ENCODE results near the gene PPP4R4.
"Not testable (repeated sequence)": the region's sequence is repeated elsewhere in the genome, so short reads cannot be mapped to it uniquely, and the experiment has no call there.

The PPP4R4 gene

DNA sequence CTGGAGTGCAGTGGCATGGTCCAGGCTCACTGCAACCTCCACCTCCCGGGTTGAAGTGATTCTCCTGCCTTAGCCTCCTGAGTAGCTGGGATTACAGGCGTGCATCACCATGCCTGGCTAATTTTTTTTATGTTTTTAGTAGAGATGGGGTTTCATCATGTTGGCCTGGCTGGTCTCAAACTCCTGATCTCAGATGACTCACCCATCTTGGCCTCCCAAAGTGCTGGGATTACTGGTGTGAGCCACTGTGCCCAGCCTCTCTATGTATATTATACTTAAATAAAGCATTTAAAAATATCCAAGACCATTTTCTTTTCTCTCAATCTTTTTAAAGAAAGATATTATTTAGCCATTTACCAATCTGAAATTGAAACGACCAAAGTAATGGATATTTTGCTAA lies 90.1 kb downstream of the PPP4R4 start:
- in situ Hi-C loops (cut with MboI; ENCODE audit: low sequenced_read_pairs) = not testable (repeated sequence)

DNA sequence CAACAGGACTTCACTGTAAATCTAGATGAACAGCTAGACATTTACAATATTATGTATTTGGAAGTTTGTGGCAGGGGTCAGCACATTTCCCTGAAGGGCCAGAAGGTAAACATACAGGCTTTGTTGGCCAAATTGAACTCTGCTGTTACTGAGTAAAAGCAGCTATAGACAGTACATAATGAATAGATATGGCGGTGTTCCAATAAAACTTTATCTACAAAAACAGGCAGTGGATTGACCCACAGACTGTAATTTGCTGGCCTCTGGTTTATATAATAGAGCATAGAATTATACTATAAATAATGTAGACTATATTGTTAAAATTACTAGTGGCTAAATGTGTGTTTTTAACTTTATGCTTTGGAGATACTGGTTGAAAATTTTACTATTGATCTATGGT lies 93.2 kb downstream of the PPP4R4 start:
- in situ Hi-C loops (cut with MboI; ENCODE audit: low sequenced_read_pairs) = no loop called here

DNA sequence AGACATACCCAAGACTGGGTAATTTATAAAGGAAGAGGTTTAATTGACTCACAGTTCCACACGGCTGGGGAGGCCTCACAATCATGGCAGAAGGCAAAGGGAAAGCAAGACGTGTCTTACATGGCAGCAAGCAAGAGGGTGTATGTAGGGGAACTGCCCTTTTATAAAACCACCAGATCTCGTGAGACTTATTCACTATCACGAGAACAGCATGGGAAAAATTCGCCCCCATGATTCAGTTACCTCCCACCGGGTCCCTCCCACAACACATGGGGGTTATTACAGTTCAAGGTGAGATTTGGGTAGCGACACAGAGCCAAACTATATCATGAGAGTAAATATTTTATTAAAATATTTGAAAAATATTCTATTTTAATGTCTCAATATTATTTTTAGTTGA lies 94.5 kb downstream of the PPP4R4 start:
- in situ Hi-C loops (cut with MboI; ENCODE audit: low sequenced_read_pairs) = not testable (repeated sequence)

DNA sequence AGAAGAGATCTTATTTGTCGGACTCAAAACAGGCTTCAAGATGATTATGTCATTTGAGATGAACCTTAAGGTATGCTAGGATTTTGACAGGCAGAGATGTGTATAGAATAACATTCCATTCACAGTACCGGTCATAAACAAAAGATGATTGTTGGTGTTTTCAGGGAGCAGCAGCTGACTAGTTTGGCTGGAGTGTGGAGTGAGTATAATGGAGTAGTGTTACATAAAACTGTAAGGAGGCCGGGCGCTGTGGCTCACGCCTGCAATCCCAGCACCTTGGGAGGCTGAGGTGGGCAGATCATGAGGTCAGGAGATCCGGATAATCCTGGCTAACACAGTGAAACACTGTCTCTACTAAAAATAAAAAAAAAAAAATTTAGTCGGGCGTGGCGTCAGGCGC lies 95.0 kb downstream of the PPP4R4 start:
- in situ Hi-C loops (cut with MboI; ENCODE audit: low sequenced_read_pairs) = no loop called here

DNA sequence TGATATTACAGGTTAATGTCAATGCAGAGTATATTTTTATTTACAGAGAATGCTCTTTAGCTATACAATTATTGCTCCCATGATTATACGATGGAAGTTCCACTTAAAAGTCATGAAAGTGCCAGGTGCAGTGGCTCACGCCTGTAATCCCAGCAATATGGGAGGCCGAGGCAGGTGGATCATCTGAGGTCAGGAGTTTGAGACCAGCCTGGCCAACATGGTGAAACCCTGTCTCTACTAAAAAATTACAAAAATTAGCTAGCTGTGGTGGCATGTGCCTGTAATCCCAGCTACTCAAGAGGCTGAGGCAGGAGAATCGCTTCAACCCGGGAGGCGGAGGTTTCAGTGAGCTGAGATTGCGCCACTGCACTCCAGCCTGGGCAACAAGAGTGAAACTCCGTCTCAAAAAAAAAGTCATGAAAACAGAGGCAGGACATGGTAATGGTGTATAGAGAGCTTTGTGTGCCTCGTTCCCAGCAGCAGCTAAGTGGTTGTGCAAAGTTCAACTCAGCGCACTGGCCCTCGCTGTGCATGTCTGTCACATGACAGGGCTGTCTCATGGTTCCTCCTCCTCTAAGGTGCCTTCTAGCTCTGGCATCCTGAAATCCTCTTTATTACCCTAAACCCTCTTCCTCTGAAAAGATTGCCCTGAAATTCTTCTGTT lies 102.9 kb downstream of the PPP4R4 start:
- in situ Hi-C loops (cut with MboI; ENCODE audit: low sequenced_read_pairs) = not testable (repeated sequence)

DNA sequence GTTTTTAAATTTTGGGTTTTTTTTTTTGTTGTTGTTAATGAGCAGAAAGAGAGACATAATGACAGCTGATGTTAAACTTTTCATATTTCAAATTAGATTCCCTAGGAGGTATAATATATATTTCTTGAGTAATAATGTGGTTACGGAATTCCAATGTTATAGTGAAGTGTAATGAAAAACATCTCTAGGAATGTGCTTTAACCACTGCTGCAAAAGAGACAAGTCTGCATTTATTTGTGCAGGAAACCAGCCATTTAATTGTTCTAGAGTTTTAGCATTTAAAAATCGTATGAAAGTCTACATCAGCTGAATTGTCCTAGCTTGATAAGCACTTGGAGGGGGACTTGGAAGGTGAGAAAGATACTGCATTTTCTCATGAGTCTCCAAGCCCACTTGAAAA lies 104.6 kb downstream of the PPP4R4 start:
- in situ Hi-C loops (cut with MboI; ENCODE audit: low sequenced_read_pairs) = no loop called here

DNA sequence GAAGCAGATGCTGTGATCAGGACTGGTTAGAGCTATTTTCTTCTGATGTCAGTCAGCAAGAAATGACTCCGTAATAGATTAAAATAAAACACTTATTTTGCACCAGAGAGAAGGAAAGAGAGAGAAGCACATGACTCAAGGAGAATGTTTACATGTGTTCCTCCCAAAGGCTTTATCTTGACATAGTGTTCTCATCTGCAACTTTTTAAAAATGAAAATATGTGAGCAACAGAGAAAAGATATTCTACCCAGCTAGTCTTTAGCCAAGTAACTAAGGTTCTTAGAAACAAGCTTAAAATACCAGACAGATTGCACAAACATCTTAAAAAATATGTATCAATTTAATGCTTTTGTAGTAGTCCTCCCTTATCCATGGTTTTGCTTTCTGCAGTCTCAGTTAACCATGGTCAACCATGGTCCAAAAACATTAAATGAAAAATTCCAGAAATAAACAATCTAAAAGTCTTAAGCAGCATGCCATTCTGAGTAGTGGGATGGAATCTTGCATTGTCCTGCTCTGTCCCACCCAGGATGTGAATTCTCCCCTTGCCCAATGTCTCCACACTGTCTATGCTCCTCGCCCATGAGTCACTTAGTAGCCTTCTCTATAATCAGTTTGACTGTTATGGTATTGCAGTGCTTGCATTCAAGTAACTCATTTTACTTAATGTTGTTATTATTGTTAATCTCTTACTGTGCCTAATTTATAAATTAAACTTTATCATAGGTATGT lies 109.0 kb downstream of the PPP4R4 start:
- in situ Hi-C loops (cut with MboI; ENCODE audit: low sequenced_read_pairs) = no loop called here

DNA sequence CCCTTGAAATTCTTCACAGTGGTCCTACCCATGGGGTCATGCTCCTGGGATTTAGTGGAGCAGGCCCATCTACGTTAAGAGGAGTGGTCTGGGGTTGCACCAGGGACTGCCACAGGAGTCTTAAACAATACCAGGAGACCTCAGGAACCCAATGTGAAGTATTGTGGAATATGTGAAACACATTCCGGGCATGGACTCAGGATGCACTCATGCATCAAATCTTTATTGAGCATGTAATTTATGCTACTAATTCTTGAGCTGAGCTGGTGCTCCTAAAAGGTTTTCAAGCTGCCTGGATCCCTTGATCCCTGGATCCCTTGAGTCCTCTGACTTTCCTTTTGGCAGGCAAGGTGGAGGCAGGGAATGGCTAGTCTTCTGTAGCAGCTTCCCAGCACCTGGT lies 110.1 kb downstream of the PPP4R4 start:
- in situ Hi-C loops (cut with MboI; ENCODE audit: low sequenced_read_pairs) = no loop called here

DNA sequence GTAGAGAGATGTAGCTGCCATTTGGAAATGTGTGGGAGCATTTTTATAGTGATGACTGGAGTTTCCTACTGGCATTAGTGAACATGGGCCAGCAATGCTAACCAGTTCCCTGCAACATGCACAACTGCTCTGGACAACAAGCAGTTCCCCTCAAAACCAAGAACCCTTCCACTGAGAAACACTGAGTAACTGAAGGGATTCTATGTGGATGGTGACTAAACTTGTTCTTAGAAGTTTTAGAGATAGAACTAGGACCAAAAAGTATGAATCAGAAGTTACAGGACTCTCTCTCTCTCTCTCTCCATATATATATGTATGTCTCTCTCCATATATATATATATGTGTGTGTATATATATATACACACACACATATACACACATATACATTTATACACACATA lies 111.0 kb downstream of the PPP4R4 start:
- in situ Hi-C loops (cut with MboI; ENCODE audit: low sequenced_read_pairs) = no loop called here

DNA sequence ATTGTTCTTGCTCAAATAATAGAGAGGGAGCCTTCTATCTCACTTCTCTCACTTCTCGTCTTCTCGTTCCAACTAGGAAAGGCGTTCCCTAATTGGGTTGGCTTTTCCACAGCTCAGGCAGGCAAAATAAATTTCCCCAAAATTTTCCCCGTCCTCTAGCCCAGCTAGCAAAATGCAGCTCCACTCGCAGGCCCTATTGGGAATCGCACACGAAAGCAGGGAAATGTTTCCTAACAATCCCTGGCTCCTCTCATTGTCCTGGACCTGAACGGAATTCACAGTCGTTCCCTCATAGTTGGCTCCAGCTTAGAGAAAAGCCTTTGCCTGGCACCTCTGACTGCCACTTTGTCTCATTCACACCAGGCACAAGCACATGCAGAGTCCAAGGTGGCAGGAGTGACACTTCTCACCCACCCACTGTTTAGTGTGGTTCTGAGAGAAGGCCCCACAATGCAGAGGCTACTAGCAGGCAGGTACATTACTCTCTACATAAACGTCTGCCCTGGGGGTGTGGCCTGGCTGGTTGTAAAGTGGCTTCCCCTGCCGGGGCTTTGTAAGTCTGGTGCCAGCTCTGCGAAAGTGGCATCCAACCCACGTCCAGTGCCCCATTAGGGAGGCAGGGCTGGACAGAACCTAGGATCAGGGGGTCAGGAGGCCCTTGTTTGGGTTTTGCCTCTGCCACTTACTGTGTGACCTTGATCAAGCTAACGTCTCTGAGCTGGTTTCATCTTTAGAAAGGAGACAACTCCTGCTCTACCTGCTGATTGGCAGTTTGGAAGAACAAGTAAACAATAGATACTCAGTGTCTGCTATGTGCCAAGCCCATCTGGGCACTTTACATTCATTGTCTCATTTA lies 114.7 kb downstream of the PPP4R4 start:
- in situ Hi-C loops (cut with MboI; ENCODE audit: low sequenced_read_pairs) = no loop called here

DNA sequence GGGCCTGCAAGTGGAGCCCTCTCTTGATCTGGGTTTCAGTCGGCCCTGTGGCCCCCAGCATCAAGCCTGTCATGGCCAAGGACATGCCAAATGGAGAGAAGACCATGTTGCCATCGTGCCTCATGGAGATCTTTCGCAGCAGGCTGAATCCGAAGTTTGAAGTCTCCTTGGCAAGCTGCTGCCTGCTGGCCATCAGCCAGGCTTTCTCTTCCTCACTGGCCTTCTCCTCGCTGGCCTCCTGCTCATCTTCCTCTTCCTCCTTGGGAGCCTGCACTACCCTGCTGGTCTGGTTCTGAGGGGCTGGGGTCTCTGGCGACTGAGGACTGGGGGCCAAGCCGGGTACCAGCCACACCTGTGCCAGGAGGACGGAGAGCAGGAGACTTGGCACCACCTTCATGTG lies 116.1 kb downstream of the PPP4R4 start:
- in situ Hi-C loops (cut with MboI; ENCODE audit: low sequenced_read_pairs) = no loop called here

DNA sequence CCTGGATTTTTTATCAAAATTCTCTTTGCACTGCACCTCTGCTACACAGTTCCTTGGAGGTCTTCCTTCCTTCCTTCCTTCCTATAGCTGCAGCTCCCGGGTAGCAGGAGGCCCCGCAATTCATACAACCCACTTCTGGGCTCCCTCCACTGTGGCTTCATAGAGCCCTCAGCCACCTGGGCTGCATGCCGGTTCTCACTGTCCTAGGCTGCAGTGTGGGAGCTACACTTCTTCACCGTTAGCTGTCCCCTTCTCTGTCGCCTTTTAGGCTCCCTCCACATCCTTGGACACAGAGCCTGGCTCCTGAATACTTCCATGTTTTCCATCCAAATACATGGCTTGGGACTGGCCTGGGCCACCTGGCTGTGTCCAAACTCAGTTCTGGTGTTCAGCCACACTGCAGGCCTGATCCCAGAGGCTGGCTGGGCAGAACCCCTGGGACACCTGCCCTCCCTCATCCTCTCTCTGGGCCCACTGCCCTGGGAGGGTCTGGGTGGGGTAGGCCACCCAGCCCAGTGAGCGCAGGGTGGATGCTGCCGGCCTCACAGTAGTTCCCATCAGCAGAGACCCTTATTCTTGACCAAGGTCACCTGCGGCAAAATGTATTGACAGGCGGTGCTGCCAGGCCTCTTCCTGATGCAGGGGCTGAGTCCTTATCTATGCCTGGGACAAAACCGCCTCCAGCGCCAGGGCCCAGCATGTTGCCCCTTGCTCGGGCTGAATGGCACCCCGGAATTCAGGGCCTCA lies 117.2 kb downstream of the PPP4R4 start:
- in situ Hi-C loops (cut with MboI; ENCODE audit: low sequenced_read_pairs) = no loop called here

DNA sequence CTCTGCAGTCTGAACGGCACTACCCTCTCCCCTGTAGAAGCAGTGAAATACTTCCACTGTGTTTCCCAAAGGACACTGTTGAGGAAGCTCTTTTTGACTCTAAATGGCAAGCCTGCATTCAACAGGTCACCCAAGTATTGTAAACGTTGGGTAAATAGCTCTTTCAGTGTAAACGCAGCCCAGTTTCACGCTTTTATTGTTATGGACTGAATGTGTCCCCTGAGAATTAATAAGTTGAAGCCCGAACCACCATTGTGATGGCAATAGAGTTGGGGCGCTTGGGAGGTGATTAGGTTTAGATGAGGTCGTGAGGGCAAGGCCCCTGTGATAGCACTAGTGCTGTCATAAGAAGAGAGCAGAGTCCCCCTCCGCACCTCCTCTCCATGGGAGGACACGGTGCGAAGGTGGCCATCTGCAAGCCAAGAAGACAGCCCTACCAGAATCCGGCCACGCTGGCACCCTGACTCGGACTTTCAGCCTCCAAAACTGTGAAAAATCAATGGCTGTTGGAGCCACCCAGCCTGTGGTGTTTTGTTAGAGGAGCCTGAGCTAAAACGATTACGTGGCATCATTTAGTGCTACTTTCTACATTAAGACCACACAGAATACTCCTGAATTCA lies 117.9 kb downstream of the PPP4R4 start:
- in situ Hi-C loops (cut with MboI; ENCODE audit: low sequenced_read_pairs) = no loop called here

DNA sequence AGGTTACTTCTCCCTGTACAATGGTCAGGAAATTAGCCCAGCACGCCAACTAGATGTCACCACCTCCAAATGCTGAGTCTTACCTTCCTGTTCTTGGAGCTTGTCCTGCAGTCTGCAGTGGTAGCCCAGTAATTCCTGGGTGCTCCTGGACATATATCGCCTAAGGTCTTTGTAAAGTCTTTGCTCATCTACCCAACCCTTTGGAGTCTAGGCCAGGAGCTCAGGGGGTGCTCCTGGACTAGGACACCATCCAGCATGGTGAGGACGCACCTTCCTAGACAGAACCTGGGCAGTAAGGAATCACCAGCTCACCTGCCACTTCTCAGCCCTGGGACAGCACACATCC lies 118.4 kb downstream of the PPP4R4 start:
- in situ Hi-C loops (cut with MboI; ENCODE audit: low sequenced_read_pairs) = no loop called here

DNA sequence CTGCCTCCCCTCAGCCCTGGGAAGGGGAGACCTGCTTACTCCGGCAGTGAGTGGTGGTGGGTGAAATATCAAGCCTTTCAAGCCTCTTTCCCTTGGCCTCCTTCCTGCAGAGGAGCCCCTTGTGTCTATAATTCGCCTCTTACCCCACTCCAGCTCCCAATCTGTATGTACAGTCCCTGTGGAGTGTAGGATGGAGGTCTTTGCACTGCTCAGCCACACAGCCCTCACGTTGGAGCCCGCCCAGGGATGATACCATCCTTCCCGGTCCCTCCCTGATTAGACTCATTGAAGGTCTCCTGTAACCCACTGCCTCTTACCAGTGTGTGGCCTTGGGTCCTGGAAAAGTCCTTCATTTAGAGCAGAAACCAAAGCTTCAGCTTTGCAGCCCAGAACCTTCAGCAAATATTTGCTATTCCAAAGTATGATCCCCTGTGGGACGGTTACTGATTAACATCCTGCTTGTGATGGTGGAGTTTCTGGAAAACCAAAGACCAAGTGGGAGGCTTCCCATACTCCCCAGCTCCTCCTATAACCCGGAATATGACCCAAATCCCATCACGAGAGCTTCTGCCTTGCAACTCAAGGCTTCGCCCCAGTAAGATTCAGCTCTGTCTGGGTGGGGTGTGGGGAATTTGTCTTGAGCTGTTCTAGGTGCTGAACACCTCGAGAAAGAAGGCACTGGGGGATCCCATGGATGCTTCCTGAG lies 118.9 kb downstream of the PPP4R4 start, which contains the start of gene SERPINA10:
SERPINA10 (minus strand) TSS at position 397 of the 706 bp plus-strand sequence. CDS start 2,675 bp downstream, outside the sequence.
- in situ Hi-C loops (cut with MboI; ENCODE audit: low sequenced_read_pairs) = no loop called here

DNA sequence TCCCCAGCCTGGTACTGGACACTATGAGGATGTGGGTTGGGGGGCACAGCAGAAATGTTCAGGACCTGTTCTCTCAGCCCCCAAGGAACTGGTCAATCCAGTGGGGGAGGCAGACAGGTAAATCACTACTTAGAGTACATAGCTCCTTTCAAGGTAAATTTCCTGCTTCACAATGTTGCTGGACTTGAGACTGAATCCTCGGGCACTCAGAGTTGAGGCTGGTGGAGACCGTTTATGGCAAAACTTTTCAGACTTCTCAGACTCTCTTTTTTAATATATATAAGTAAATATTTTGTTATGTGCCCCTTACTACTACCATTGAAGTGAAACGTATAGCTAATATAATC lies 119.4 kb downstream of the PPP4R4 start:
- in situ Hi-C loops (cut with MboI; ENCODE audit: low sequenced_read_pairs) = no loop called here

DNA sequence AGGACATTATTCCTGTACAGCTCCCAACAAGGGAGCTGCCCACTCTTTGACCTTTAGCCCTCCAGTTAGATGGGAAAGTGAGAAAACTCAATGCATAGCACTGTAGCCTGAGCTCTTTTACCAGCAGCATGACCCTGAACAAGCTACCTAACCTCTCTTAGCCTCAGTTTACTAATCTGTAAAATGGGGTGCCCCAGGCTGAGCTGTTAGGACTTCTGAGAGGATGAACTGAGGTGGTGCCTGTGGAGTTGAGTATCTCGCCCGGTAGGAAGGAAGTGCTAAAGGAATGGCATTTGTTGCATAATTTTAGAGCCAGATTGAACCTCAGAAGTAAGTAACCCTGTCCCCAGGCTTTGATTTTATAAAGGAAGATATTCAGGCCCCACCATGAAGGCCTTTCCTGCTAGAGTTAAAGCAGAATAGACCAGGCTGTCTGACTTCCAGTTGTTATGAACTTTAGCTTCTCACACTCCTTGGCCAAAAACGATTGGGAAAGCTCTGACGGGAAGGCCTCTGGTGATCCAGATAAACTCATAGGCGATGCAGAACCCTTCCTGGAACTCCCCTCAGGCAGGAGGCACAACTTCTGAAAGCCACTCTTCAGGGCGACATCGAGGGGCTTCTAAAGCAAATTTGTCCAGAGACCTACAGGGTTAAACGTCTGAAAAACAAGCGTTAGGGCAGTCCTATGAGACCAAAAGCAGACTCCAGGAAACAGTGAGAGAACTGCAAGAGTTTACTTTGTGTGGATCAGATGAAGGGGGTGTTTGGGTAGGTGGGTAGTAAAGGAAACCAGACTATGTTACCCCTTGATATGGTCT lies 121.4 kb downstream of the PPP4R4 start:
- in situ Hi-C loops (cut with MboI; ENCODE audit: low sequenced_read_pairs) = no loop called here

DNA sequence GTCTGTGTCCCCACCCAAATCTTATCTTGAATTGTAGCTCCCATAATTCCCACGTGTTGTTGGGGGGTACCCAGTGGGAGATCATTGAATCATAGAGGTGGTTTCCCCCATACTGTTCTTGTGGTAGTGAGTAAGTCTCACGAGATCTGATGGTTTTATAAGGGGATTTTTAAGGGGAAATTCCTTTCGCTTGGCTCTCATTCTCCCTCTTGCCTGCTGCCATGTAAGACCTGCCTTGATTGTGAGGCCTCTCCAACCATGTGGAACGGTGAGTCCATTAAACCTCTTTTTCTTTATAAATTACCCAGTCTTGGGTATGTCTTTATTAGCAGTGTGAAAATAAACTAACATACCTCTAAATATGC lies 122.0 kb downstream of the PPP4R4 start:
- in situ Hi-C loops (cut with MboI; ENCODE audit: low sequenced_read_pairs) = not testable (repeated sequence)

DNA sequence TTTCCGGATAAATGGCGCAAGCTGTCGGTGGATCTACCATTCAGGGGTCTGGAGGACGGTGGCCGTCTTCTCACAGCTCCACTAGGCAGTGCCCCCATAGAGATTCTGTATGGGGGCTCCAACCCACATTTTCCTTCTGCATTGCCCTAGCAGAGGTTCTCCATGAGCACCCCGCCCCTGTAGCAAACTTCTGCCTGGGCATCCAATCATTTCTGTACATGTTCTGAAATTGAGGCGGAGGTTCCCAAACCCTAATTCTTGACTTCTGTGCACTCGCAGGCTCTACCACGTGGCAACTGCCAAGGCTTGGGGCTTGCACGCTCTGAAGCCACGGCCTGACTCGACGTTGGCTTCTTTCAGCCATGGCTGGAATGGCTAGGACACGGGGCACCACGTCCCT lies 124.0 kb downstream of the PPP4R4 start:
- in situ Hi-C loops (cut with MboI; ENCODE audit: low sequenced_read_pairs) = no loop called here
